Panc1 (cell line): ENCODE data around the gene MPHOSPH6. TPM values are rescaled to one million over a fixed set of nuclear protein-coding genes. Genes with fewer than 3 reads are reported as not detected.

Experiments used
- ATAC-seq: fragments of 200-7000 bp; cut with Tn5 transposase; 2 replicates; pipeline ENCODE4 v1.9.1; 2020; ENCODE audit warnings: mild to moderate bottlenecking, moderate library complexity
- BruUV-seq: library from RNA; stranded (reverse); fragments of 400-500 nt; replicated peaks from 2 replicates; lab custom pipeline; 2021; lab: Mats Ljungman, UMichigan
- CTCF ChIA-PET: fragments of 300-600 bp; sonication (Branson Sonifier 250); formaldehyde crosslinking; loops from one replicate; lab custom pipeline; 2022; ENCODE audit warnings: antibody characterized with exemption; lab: Charles Lee
- POLR2A ChIA-PET: fragments of 300-600 bp; sonication (Branson Sonifier 250); formaldehyde crosslinking; loops from one replicate; lab custom pipeline; 2022; ENCODE audit warnings: antibody characterized with exemption; lab: Charles Lee
- DNase-seq: peaks from one replicate; pipeline ENCODE4 v3.0.0-alpha.2; 2010; ENCODE audit warnings: low read depth, low spot score
- H3K27ac ChIP-seq: 2 replicates; pipeline ENCODE4 v1.5.1; 2011; ENCODE audit warnings: mild to moderate bottlenecking, low read length, inconsistent platforms
- H3K27me3 ChIP-seq: fragments of 200-500 bp; sonication (Bioruptor generic); 2 replicates; pipeline ENCODE4 v1.6.0; 2014; ENCODE audit warnings: low read length, inconsistent platforms; ENCODE audit not compliant: control insufficient read depth, insufficient read depth
- H3K36me3 ChIP-seq: fragments of 200-500 bp; sonication (Bioruptor generic); 2 replicates; pipeline ENCODE4 v1.5.1; 2014; ENCODE audit warnings: inconsistent platforms, mild to moderate bottlenecking, low read length, moderate library complexity; ENCODE audit not compliant: control insufficient read depth, insufficient read depth
- H3K4me1 ChIP-seq: 2 replicates; pipeline ENCODE4 v1.5.1; 2011; ENCODE audit warnings: inconsistent platforms, mild to moderate bottlenecking, low read length, moderate library complexity; ENCODE audit not compliant: control insufficient read depth, insufficient read depth
- H3K4me3 ChIP-seq, 2 experiments: 2 replicates each; pipeline ENCODE4 v1.5.1; 2011 to 2012; ENCODE audit warnings: low read depth in 2 of 2, low read length in 2 of 2, mild to moderate bottlenecking in 2 of 2, inconsistent platforms in 1 of 2, moderate library complexity in 1 of 2
- H3K9me3 ChIP-seq: fragments of 200-500 bp; sonication (Bioruptor generic); 2 replicates; pipeline ENCODE4 v1.5.1; 2014; ENCODE audit warnings: low read depth, mild to moderate bottlenecking, inconsistent platforms, low read length, moderate library complexity; ENCODE audit not compliant: control insufficient read depth, insufficient read depth
- POLR2AphosphoS5 ChIP-seq: IDR thresholded peaks from 2 replicates; pipeline ENCODE4 v1.6.1; 2012; ENCODE audit warnings: mild to moderate bottlenecking, low read depth, low read length, moderate library complexity
- SIN3A ChIP-seq: IDR thresholded peaks from 2 replicates; pipeline ENCODE4 v1.6.1; 2012; ENCODE audit warnings: low read depth, mild to moderate bottlenecking, low read length, moderate library complexity, borderline replicate concordance; ENCODE audit not compliant: insufficient read depth
- TCF7L2 ChIP-seq: IDR thresholded peaks from 2 replicates; pipeline ENCODE4 v1.6.1; 2011; ENCODE audit warnings: mild to moderate bottlenecking, low read depth, low read length, inconsistent platforms
- in situ Hi-C: cut with HindIII; loops from 2 replicates; pipeline ENCODE4 v1.10.0; 2016; ENCODE audit warnings: low sequenced_read_pairs, low pct_unique_long_range_greater_than_20kb
- intact Hi-C: fragments of 100-400 bp; cut with micrococcal nuclease; formaldehyde crosslinking; loops from one replicate; pipeline ENCODE4 v1.10.0; 2022; ENCODE audit not compliant: unreplicated experiment
- total RNA-seq: library from RNA; stranded (reverse); gene quantifications from one replicate; pipeline ENCODE4 v1.2.1, GENCODE V29; 2021; ENCODE audit not compliant: unreplicated experiment
- TF ChIP-seq, protein P1 (sequence below), 2 experiments: IDR thresholded peaks; 2 replicates each; pipeline ENCODE4 v1.6.1; 2011 to 2012; ENCODE audit warnings: low read depth in 2 of 2, control low read depth in 1 of 2, low read length in 1 of 2, mild to moderate bottlenecking in 1 of 2, moderate library complexity in 1 of 2; ENCODE audit not compliant: insufficient read depth in 1 of 2
- TF ChIP-seq, protein P2 (sequence below): fragments of 450-650 bp; IDR thresholded peaks from 2 replicates; pipeline ENCODE4 v1.5.1; 2017; ENCODE audit warnings: mild to moderate bottlenecking

The MPHOSPH6 gene
- total RNA-seq, 1 experiment from 2014 or later, result 36.7 TPM

DNA sequence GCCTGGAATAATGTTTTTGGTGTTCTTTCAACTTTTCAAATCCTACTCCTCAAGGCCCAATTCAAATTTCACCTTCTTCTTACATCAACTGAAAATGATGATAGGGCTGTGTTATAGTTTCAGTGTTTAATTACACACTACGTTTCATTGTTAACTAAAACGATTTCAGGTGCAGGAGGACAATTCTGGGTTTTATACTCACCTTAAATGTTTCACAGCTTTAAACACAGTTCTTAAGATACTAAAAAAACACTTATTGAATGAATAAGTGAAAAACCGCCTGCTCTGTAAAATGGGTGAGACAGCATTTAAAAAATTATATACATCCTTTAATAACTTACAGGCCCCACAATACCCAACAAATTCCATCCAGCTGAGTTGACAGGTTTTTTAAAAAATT lies 6.2 kb upstream of the MPHOSPH6 start:
- no peaks in the 10 kb centered on the region for H3K9me3 ChIP-seq
- ATAC-seq, result no peak
- H3K36me3 ChIP-seq, result no peaks in the 10 kb centered on the region
- CTCF ChIA-PET, result no interaction called here
- no peaks in the 10 kb centered on the region for H3K4me1 ChIP-seq
- BruUV-seq, result no TSS peak
- TF ChIP-seq, protein P1, sequence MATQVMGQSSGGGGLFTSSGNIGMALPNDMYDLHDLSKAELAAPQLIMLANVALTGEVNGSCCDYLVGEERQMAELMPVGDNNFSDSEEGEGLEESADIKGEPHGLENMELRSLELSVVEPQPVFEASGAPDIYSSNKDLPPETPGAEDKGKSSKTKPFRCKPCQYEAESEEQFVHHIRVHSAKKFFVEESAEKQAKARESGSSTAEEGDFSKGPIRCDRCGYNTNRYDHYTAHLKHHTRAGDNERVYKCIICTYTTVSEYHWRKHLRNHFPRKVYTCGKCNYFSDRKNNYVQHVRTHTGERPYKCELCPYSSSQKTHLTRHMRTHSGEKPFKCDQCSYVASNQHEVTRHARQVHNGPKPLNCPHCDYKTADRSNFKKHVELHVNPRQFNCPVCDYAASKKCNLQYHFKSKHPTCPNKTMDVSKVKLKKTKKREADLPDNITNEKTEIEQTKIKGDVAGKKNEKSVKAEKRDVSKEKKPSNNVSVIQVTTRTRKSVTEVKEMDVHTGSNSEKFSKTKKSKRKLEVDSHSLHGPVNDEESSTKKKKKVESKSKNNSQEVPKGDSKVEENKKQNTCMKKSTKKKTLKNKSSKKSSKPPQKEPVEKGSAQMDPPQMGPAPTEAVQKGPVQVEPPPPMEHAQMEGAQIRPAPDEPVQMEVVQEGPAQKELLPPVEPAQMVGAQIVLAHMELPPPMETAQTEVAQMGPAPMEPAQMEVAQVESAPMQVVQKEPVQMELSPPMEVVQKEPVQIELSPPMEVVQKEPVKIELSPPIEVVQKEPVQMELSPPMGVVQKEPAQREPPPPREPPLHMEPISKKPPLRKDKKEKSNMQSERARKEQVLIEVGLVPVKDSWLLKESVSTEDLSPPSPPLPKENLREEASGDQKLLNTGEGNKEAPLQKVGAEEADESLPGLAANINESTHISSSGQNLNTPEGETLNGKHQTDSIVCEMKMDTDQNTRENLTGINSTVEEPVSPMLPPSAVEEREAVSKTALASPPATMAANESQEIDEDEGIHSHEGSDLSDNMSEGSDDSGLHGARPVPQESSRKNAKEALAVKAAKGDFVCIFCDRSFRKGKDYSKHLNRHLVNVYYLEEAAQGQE (IDR thresholded peaks at IDR 0.05; ENCODE audit: insufficient read depth in 1 of 2, low read depth in 2 of 2, low read length in 1 of 2), result no peak
- TF ChIP-seq, protein P2, sequence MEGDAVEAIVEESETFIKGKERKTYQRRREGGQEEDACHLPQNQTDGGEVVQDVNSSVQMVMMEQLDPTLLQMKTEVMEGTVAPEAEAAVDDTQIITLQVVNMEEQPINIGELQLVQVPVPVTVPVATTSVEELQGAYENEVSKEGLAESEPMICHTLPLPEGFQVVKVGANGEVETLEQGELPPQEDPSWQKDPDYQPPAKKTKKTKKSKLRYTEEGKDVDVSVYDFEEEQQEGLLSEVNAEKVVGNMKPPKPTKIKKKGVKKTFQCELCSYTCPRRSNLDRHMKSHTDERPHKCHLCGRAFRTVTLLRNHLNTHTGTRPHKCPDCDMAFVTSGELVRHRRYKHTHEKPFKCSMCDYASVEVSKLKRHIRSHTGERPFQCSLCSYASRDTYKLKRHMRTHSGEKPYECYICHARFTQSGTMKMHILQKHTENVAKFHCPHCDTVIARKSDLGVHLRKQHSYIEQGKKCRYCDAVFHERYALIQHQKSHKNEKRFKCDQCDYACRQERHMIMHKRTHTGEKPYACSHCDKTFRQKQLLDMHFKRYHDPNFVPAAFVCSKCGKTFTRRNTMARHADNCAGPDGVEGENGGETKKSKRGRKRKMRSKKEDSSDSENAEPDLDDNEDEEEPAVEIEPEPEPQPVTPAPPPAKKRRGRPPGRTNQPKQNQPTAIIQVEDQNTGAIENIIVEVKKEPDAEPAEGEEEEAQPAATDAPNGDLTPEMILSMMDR, result no peak
- TF ChIP-seq POLR2AphosphoS5 (no peak), SIN3A (no peak), TCF7L2 (no peak)
- POLR2A ChIA-PET, result no interaction called here
- in situ Hi-C loops, result no loop called here
- no peak overlapping the region for H3K27ac ChIP-seq
- intact Hi-C loops, result no loop called here
- no peaks in the 10 kb centered on the region; the same call in 1 of the 2 replicates for H3K27me3 ChIP-seq
- no peak overlapping the region for H3K4me3 ChIP-seq
- DNase-seq, result no peak

DNA sequence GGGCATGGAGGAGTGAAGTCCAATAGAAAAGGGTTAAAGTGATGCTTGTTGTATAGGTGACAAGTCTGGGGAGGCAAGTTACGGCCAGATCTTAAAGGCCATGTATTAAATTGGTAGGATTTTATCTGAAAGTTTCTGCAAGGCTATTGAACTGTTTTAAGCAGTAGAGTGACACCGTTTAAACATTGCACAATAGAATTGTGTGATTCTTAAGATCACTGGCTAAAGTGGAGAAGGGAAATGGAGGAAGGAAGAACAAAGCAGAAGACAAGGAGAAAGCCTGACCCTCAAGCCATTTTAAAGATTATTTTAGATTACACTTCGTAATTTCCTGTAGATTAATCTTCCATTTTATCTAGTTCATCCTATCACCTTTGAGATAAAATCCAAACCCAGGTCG lies 5.6 kb upstream of the MPHOSPH6 start:
- CTCF ChIA-PET, result no interaction called here
- no peaks in the 10 kb centered on the region for H3K4me1 ChIP-seq
- H3K4me3 ChIP-seq, result no peak overlapping the region
- no peaks in the 10 kb centered on the region for H3K36me3 ChIP-seq
- H3K27me3 ChIP-seq, result no peaks in the 10 kb centered on the region; the same call in 1 of the 2 replicates
- TF ChIP-seq, protein P1 (IDR thresholded peaks at IDR 0.05; ENCODE audit: insufficient read depth in 1 of 2, low read depth in 2 of 2, low read length in 1 of 2), result no peak
- no peak for TF ChIP-seq POLR2AphosphoS5
- TF ChIP-seq TCF7L2, result no peak
- no peak for TF ChIP-seq SIN3A
- TF ChIP-seq, protein P2, result no peak
- H3K27ac ChIP-seq, result no peak overlapping the region
- no peaks in the 10 kb centered on the region for H3K9me3 ChIP-seq
- in situ Hi-C loops, result no loop called here
- DNase-seq, result no peak
- no TSS peak for BruUV-seq
- POLR2A ChIA-PET, result no interaction called here
- no peak for ATAC-seq
- intact Hi-C loops, result no loop called here
